Smooth muscle cell (in vitro differentiated cells): Measurements from ENCODE around the gene UBXN11. TPM values are rescaled to one million over a fixed set of nuclear protein-coding genes. Genes with fewer than 3 reads are reported as not detected.

Experiments
- DNase-seq: peaks from one replicate; lab custom pipeline; 2025; ENCODE audit not compliant: unreplicated experiment; lab: John Stamatoyannopoulos, UW
- H2AFZ ChIP-seq: fragments of 200-600 bp; sonication (generic); 2 replicates; pipeline ENCODE4 v1.6.0; 2016; ENCODE audit warnings: antibody characterized with exemption, low read depth, mild to moderate bottlenecking
- H3F3A ChIP-seq: fragments of 200-600 bp; sonication (generic); 2 replicates; pipeline ENCODE4 v1.6.0; 2017; ENCODE audit warnings: antibody characterized with exemption, low read depth
- H3K27ac ChIP-seq: fragments of 200-600 bp; sonication (generic); 2 replicates; pipeline ENCODE4 v1.5.1; 2016; ENCODE audit warnings: low read depth, mild to moderate bottlenecking
- H3K27me3 ChIP-seq: fragments of 200-600 bp; sonication (generic); 2 replicates; pipeline ENCODE4 v1.6.1; 2016; ENCODE audit warnings: low read depth, mild to moderate bottlenecking
- H3K36me3 ChIP-seq: fragments of 200-600 bp; sonication (generic); 2 replicates; pipeline ENCODE4 v1.5.1; 2016; ENCODE audit warnings: low read depth
- H3K4me1 ChIP-seq: fragments of 200-600 bp; sonication (generic); 2 replicates; pipeline ENCODE4 v1.5.1; 2016; ENCODE audit warnings: low read depth
- H3K4me2 ChIP-seq: fragments of 200-600 bp; sonication (generic); 2 replicates; pipeline ENCODE4 v1.6.0; 2016; ENCODE audit warnings: mild to moderate bottlenecking
- H3K4me3 ChIP-seq: fragments of 200-600 bp; sonication (generic); 2 replicates; pipeline ENCODE4 v1.5.1; 2016; ENCODE audit warnings: mild to moderate bottlenecking
- H3K79me2 ChIP-seq: fragments of 200-600 bp; sonication (generic); 2 replicates; pipeline ENCODE4 v1.6.0; 2016; ENCODE audit warnings: low read depth, mild to moderate bottlenecking
- H3K9ac ChIP-seq: fragments of 200-600 bp; sonication (generic); 2 replicates; pipeline ENCODE4 v1.6.0; 2016; ENCODE audit warnings: low read depth
- H3K9me3 ChIP-seq: fragments of 200-600 bp; sonication (generic); replicated peaks from 2 replicates; pipeline ENCODE4 v1.5.1; 2016; ENCODE audit warnings: low read depth
- H4K20me1 ChIP-seq: fragments of 200-600 bp; sonication (generic); 2 replicates; pipeline ENCODE4 v1.6.0; 2016; ENCODE audit warnings: low read depth
- WGBS: methylation state at CpG from one replicate; pipeline ENCODE4 v1.1.7; 2016; ENCODE audit warnings: low lambda C conversion rate; 5-methylcytosine and 5-hydroxymethylcytosine counted together
- polyA plus RNA-seq: library from polyadenylated mRNA; unstranded; fragments of >200 nt; fragmentation: Nextera tagmentation; extraction: Ambion mirVana; gene quantifications from 2 replicates; pipeline ENCODE4 v1.2.1, GENCODE V29; 2016
- total RNA-seq: library from RNA; depleted of rRNA; stranded (reverse); fragments of >200 nt; gene quantifications from 2 replicates; pipeline ENCODE4 v1.2.3, GENCODE V29; 2014
- TF ChIP-seq, protein P1 (sequence below): fragments of 200-600 bp; sonication (generic); IDR thresholded peaks from 2 replicates; pipeline ENCODE4 v1.5.1; 2017; ENCODE audit warnings: borderline replicate concordance, mild to moderate bottlenecking, antibody characterized with exemption; ENCODE audit not compliant: insufficient read depth, poor library complexity, severe bottlenecking

The UBXN11 gene
- total and polyA plus RNA-seq, 2 experiments from 2014 or later = 3.3 to 17.7 TPM

DNA sequence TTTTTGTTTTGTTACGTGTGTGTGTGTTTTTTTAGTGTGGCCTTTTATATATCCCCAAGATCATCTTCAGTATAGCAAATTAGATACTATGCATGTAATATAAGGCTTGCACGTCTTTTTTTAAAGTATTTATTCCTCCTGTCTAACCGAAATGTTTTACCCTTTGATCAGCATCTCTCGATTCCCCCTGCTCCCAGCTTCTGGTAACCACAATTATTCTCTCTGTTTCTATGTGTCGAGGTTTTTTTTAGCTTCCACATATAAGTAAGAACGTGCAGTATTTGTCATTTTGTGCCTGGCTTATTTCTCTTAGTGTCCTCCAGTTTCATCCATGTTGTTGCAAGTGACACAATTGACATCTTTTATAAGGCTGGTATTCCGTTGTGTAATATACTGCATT is 53.7 kb downstream of the UBXN11 start:
- Histone ChIP-seq H3K4me2 (no peak overlapping the region), H3K36me3 (no peaks in the 10 kb centered on the region), H2AFZ (no peak overlapping the region), H4K20me1 (no peaks in the 10 kb centered on the region), H3K27me3 (no peaks in the 10 kb centered on the region), H3K4me3 (no peak overlapping the region), H3K79me2 (no peaks in the 10 kb centered on the region), H3F3A (no peaks in the 10 kb centered on the region), H3K4me1 (no peaks in the 10 kb centered on the region), H3K27ac (no peak overlapping the region), H3K9me3 (no peaks in the 10 kb centered on the region), H3K9ac (no peak overlapping the region)
- no peak for DNase-seq
- TF ChIP-seq, protein P1, sequence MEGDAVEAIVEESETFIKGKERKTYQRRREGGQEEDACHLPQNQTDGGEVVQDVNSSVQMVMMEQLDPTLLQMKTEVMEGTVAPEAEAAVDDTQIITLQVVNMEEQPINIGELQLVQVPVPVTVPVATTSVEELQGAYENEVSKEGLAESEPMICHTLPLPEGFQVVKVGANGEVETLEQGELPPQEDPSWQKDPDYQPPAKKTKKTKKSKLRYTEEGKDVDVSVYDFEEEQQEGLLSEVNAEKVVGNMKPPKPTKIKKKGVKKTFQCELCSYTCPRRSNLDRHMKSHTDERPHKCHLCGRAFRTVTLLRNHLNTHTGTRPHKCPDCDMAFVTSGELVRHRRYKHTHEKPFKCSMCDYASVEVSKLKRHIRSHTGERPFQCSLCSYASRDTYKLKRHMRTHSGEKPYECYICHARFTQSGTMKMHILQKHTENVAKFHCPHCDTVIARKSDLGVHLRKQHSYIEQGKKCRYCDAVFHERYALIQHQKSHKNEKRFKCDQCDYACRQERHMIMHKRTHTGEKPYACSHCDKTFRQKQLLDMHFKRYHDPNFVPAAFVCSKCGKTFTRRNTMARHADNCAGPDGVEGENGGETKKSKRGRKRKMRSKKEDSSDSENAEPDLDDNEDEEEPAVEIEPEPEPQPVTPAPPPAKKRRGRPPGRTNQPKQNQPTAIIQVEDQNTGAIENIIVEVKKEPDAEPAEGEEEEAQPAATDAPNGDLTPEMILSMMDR = no peak
- 84% methylated on average over 7 of the region's 7 CpGs for WGBS

DNA sequence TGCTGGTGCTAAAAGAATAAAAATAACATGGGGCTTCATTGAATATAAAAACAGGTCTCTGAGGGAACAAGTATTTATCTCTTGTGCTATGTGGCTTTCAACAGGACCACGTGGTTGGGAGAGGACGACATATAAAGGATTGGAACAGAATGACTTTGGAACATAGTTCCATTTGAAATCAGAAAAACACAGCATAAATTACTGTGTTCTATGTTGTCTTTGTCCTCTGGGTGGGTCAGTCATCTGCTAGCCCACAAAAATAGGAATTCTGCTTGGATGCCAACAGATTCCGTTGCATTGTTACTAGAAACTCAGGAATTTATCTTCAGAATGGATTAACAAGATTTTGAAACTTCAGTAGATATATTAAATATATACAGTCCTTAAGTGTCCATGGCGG is 66.5 kb downstream of the UBXN11 start:
- peaks cover 4% of the 10 kb centered on the region for H3K4me1 ChIP-seq
- H3K4me2 ChIP-seq = no peak overlapping the region
- H3F3A ChIP-seq = no peaks in the 10 kb centered on the region
- H3K9ac ChIP-seq = no peak overlapping the region
- H3K9me3 ChIP-seq = no peaks in the 10 kb centered on the region
- peaks cover 43% of the 10 kb centered on the region for H3K79me2 ChIP-seq
- WGBS = 97% methylated on average over 4 of the region's 4 CpGs
- no peak for DNase-seq
- peaks cover 6% of the 10 kb centered on the region for H4K20me1 ChIP-seq
- no peak overlapping the region for H2AFZ ChIP-seq
- H3K27ac ChIP-seq = no peak overlapping the region
- no peaks in the 10 kb centered on the region for H3K27me3 ChIP-seq
- TF ChIP-seq, protein P1 = no peak
- H3K4me3 ChIP-seq = no peak overlapping the region
- no peaks in the 10 kb centered on the region for H3K36me3 ChIP-seq

DNA sequence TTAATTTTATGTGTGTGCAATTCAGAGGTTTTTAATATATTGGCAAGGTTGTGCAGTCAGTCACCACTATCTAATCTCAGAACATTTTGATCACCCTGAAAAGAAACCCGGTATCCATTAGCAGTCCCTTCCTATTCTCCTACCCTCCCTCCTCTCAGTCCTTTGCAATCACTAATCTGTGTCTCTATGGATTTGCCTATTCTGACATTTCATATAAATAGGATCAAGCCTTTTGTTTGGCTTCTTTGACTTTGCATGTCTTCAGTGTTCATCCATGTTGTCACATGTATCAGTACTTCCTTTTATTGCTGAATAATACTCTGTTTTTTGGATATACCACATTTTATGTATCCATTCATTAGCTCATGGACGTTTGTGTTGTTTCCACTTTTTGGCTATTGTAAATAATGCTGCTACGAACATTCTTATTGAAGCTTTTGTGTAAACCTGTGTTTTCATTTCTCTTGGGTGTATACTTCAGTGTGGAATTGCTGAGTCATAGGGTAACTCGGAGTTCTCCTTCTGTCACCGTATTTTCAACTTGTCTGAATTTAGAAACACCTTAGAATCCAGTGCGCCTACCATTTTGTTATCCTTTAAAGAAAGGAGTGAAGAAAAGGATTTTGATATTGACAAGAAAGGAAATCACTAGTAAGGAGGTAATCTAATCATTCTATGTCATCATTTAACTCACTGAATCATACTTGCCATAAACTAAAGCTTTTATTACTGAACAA is 69.0 kb downstream of the UBXN11 start:
- peaks cover 4% of the 10 kb centered on the region for H3K4me1 ChIP-seq
- H3F3A ChIP-seq = no peaks in the 10 kb centered on the region
- H3K79me2 ChIP-seq = peaks cover 43% of the 10 kb centered on the region
- peak overlapping the region; percentile 22 for H3K27ac ChIP-seq
- H2AFZ ChIP-seq = no peak overlapping the region
- TF ChIP-seq, protein P1 = no peak
- no peaks in the 10 kb centered on the region for H3K9me3 ChIP-seq
- H3K4me2 ChIP-seq = peak overlapping the region; percentile 13
- H3K36me3 ChIP-seq = no peaks in the 10 kb centered on the region
- 68% methylated on average over 6 of the region's 6 CpGs for WGBS
- H4K20me1 ChIP-seq = peaks cover 6% of the 10 kb centered on the region
- H3K27me3 ChIP-seq = no peaks in the 10 kb centered on the region
- no peak overlapping the region for H3K9ac ChIP-seq
- DNase-seq = no peak
- no peak overlapping the region for H3K4me3 ChIP-seq
